Sigmoid colon (tissue), 7 donors: Measurements from ENCODE around the gene SMC6. TPM values are rescaled to one million over a fixed set of nuclear protein-coding genes. Genes with fewer than 3 reads are reported as not detected.

Experiments used
- DNase-seq: peaks from one replicate; pipeline ENCODE4 v3.0.0-alpha.2; 2019
- H3K27ac ChIP-seq, 4 donors: fragments of 200-600 bp; sonication (generic); one replicate each; pipeline ENCODE4 v1.5.1; 2016 to 2019; ENCODE audit warnings: mild to moderate bottlenecking in 1 of 4
- H3K27me3 ChIP-seq, 3 donors: fragments of 200-600 bp; sonication (generic); one replicate each; pipeline ENCODE4 v1.5.1; 2019; ENCODE audit warnings: mild to moderate bottlenecking in 1 of 3
- H3K36me3 ChIP-seq, 4 donors: fragments of 200-600 bp; sonication (generic); one replicate each; pipeline ENCODE4 v1.5.1; 2016 to 2019
- H3K4me1 ChIP-seq, 4 donors: fragments of 200-600 bp; sonication (generic); one replicate each; pipeline ENCODE4 v1.5.1; 2017 to 2019
- H3K4me3 ChIP-seq, 4 donors: fragments of 200-600 bp; sonication (generic); one replicate each; pipeline ENCODE4 v1.5.1; 2017 to 2019; ENCODE audit warnings: mild to moderate bottlenecking in 2 of 4, moderate library complexity in 1 of 4
- H3K9me3 ChIP-seq, 4 donors: fragments of 200-600 bp in 3 of 4; sonication (generic) in 3 of 4; one replicate each; pipeline versions ENCODE4 v1.5.1 to v1.6.1; 2013 to 2019
- EP300 ChIP-seq, 4 donors: sonication (generic); formaldehyde crosslinking; IDR thresholded peaks; one replicate each; pipeline ENCODE4 v1.6.1; 2017; ENCODE audit warnings: antibody characterized with exemption in 4 of 4
- POLR2A ChIP-seq, 2 donors: fragments of 450-650 bp; IDR thresholded peaks; one replicate each; pipeline ENCODE4 v1.6.1; 2016; ENCODE audit warnings: antibody characterized with exemption in 2 of 2, mild to moderate bottlenecking in 2 of 2, moderate library complexity in 2 of 2
- POLR2AphosphoS5 ChIP-seq, 4 donors: sonication (generic); formaldehyde crosslinking; IDR thresholded peaks; one replicate each; pipeline ENCODE4 v1.6.1; 2017; ENCODE audit warnings: antibody characterized with exemption in 4 of 4
- WGBS, 2 donors: extraction: QIAGEN DNeasy Blood & Tissue Kit; methylation state at CpG; one replicate each; pipeline ENCODE4 v1.1.7; 2013; 5-methylcytosine and 5-hydroxymethylcytosine counted together
- intact Hi-C: fragments of 100-400 bp; cut with DNase I; formaldehyde crosslinking; loops from one replicate; pipeline ENCODE4 v1.15.1; 2023
- polyA plus RNA-seq, 3 donors: library from polyadenylated mRNA; stranded (reverse); fragments of 200-250 nt; gene quantifications; one replicate each; pipeline ENCODE4 v1.2.3, GENCODE V29; 2013
- total RNA-seq, 4 donors: library from RNA; depleted of rRNA; stranded (reverse); fragments of >200 nt; gene quantifications; one replicate each; pipeline ENCODE4 v1.1.0, GENCODE V29; 2016
- TF ChIP-seq, protein P1 (sequence below), 4 experiments: fragments of 450-650 bp in 3 of 4; fragments of 200-600 bp in 1 of 4; IDR thresholded peaks; one replicate each; pipeline ENCODE4 v1.5.1; 2016 to 2019; ENCODE audit warnings: antibody characterized with exemption in 4 of 4, mild to moderate bottlenecking in 3 of 4, moderate library complexity in 2 of 4
- donor health status: healthy with polysubstance abuse.
- donor health status: Bipolar disorder and iron deficiency.
- donor health status: healthy.

Gene SMC6
- total and polyA plus RNA-seq, 7 donors = 6.6 to 15.8 (median 10.7) TPM

DNA sequence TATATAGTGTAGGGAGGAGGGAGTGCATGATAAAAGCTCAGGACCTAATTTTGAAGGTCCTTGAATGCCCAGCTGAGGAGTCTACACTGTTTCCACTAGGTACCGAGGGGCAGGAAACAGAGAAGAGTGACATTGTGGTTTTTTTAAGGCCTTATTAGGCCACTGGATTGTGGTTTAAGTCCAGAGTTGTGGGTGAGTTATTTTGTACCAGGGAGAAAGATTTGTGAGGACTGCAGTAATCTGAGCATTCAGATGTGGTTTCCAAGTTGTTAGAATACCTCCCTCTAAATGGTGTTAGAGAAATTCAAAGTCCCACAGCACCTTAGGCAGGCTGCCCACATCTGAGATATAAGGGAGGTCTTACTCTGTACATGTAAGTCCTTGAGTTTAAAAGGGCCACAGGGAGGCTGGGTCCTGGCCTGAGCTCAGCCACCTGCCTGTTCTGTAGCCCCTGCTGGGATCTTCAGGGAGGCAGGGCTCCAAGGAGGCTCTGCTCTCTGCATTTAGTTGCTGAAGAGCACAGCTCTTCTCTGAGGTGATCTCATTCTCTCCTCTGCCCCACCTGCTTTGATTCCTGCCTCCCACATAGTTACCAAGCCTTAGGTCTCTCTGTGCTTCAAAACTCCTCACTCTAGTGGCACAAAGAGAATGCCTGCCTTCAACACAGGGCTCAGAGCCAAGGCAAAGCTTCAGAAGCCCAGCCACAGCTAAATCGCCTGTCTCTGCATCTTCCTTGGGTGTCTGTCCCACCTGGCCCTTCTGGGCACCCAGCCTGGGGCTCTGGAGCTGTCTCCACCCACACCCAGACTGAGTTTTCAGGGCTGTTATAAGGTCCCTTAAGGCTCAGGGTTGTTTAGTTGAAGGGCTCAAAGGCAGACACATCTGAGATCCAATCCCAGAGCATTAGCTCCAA lies 125.0 kb downstream of the SMC6 start:
- no peaks in the 10 kb centered on the region for H3K9me3 ChIP-seq
- WGBS, 2 donors = 54 to 88% methylated on average over 2 of the region's 2 CpGs
- intact Hi-C loops = no loop called here
- H3K27ac ChIP-seq = no peak overlapping the region
- H3K36me3 ChIP-seq = no peaks in the 10 kb centered on the region
- TF ChIP-seq POLR2A (IDR thresholded peaks at IDR 0.05) (no peak), EP300 (IDR thresholded peaks at IDR 0.05) (no peak), POLR2AphosphoS5 (IDR thresholded peaks at IDR 0.05) (no peak)
- TF ChIP-seq, protein P1, sequence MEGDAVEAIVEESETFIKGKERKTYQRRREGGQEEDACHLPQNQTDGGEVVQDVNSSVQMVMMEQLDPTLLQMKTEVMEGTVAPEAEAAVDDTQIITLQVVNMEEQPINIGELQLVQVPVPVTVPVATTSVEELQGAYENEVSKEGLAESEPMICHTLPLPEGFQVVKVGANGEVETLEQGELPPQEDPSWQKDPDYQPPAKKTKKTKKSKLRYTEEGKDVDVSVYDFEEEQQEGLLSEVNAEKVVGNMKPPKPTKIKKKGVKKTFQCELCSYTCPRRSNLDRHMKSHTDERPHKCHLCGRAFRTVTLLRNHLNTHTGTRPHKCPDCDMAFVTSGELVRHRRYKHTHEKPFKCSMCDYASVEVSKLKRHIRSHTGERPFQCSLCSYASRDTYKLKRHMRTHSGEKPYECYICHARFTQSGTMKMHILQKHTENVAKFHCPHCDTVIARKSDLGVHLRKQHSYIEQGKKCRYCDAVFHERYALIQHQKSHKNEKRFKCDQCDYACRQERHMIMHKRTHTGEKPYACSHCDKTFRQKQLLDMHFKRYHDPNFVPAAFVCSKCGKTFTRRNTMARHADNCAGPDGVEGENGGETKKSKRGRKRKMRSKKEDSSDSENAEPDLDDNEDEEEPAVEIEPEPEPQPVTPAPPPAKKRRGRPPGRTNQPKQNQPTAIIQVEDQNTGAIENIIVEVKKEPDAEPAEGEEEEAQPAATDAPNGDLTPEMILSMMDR (IDR thresholded peaks at IDR 0.05) = no peak
- no peaks in the 10 kb centered on the region for H3K4me1 ChIP-seq
- H3K4me3 ChIP-seq = no peak overlapping the region
- DNase-seq = no peak
- no peaks in the 10 kb centered on the region for H3K27me3 ChIP-seq

DNA sequence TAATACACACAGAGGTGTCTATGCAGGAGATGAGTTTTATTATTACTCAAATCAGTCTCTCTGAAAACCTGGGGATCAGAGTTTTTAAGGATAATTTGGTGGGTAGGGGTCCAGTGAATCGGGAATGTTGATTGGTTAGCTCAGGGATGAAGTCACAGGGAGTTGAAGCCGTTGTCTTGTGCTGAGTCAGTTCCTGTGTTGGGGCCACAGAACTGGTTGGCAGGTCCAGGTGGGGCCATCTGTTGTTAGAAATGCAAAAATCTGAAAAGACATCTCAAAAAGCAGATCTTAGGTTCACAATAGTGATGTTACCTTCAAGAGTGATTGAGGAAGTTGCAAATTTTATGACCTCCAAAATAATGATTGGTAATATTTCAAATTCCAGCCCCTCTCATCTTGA lies 126.2 kb downstream of the SMC6 start:
- H3K4me3 ChIP-seq = no peak overlapping the region
- intact Hi-C loops = no loop called here
- WGBS, 2 donors = 54 to 80% methylated on average over 2 of the region's 2 CpGs
- H3K36me3 ChIP-seq = no peaks in the 10 kb centered on the region
- no peak overlapping the region for H3K27ac ChIP-seq
- H3K4me1 ChIP-seq = no peaks in the 10 kb centered on the region
- no peaks in the 10 kb centered on the region for H3K27me3 ChIP-seq
- TF ChIP-seq, protein P1 (IDR thresholded peaks at IDR 0.05) = no peak
- TF ChIP-seq POLR2AphosphoS5 (IDR thresholded peaks at IDR 0.05) (no peak), POLR2A (IDR thresholded peaks at IDR 0.05) (no peak), EP300 (IDR thresholded peaks at IDR 0.05) (no peak)
- no peak for DNase-seq
- H3K9me3 ChIP-seq = no peaks in the 10 kb centered on the region

DNA sequence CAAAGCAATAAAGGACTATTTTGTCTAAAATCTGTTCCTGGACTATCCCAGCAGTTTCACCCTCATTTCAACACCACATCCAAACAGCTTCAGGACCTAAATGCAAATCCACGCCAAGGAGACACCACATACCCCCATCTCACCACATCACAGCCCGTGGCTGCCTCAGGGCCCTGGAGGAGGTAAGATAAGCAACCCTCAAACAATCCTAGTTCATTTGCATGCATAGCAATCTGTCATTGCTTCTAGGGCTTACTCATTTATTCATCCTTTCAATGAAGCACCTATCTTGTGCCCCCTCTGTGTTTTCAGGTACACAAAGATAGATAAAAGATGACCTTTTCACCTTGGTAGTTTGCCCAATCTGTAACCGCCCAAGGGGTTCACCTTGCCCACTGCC lies 126.6 kb downstream of the SMC6 start:
- Histone ChIP-seq H3K36me3 (no peaks in the 10 kb centered on the region), H3K4me1 (no peaks in the 10 kb centered on the region), H3K4me3 (no peak overlapping the region), H3K27me3 (no peaks in the 10 kb centered on the region), H3K27ac (no peak overlapping the region), H3K9me3 (no peaks in the 10 kb centered on the region)
- intact Hi-C loops = no loop called here
- WGBS, 2 donors = 73 to 95% methylated on average over 3 of the region's 3 CpGs
- no peak for DNase-seq
- TF ChIP-seq POLR2AphosphoS5 (IDR thresholded peaks at IDR 0.05) (no peak), POLR2A (IDR thresholded peaks at IDR 0.05) (no peak), EP300 (IDR thresholded peaks at IDR 0.05) (no peak)
- TF ChIP-seq, protein P1 (IDR thresholded peaks at IDR 0.05) = no peak

DNA sequence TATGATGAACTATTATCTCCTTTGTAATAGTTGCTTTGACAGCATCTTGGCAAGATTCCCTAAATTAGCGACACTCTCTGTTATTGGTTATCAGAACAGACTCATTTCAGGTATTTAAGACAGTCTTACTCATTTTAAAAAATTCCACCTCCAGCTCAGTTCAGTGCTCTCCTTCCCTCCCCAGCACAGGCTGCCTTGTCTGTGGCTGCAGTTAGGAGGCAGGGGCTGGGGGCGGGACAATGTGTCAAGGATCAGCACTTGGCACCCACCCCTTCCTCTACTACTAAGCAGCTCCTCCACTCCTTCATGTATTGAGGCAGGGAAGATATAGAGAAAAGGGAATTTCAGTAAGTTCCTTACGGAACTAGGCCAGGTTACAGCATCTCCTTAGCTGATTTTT lies 128.2 kb downstream of the SMC6 start:
- 95 to 97% methylated on average over 3 of the region's 3 CpGs for WGBS, 2 donors
- TF ChIP-seq, protein P1 (IDR thresholded peaks at IDR 0.05) = no peak
- TF ChIP-seq EP300 (IDR thresholded peaks at IDR 0.05) (no peak), POLR2A (IDR thresholded peaks at IDR 0.05) (no peak), POLR2AphosphoS5 (IDR thresholded peaks at IDR 0.05) (no peak)
- no peak overlapping the region for H3K27ac ChIP-seq
- H3K27me3 ChIP-seq = no peaks in the 10 kb centered on the region
- intact Hi-C loops = no loop called here
- DNase-seq = no peak
- no peaks in the 10 kb centered on the region for H3K9me3 ChIP-seq
- H3K4me1 ChIP-seq = peaks cover 0 to 13% (median 8%) of the 10 kb centered on the region in 4 donors
- no peak overlapping the region for H3K4me3 ChIP-seq
- no peaks in the 10 kb centered on the region for H3K36me3 ChIP-seq
